ELR (cell line): ENCODE results near the gene PRR29.
A peak's percentile ranks its signal among the peaks of the same experiment; 100 is the strongest.
"Not testable (repeated sequence)": the region's sequence is repeated elsewhere in the genome, so short reads cannot be mapped to it uniquely, and the experiment has no call there.

Source experiments
- DNase-seq: peaks from one replicate; pipeline ENCODE4 v3.0.0-alpha.2; 2015; ENCODE audit warnings: low read depth

Gene PRR29

DNA sequence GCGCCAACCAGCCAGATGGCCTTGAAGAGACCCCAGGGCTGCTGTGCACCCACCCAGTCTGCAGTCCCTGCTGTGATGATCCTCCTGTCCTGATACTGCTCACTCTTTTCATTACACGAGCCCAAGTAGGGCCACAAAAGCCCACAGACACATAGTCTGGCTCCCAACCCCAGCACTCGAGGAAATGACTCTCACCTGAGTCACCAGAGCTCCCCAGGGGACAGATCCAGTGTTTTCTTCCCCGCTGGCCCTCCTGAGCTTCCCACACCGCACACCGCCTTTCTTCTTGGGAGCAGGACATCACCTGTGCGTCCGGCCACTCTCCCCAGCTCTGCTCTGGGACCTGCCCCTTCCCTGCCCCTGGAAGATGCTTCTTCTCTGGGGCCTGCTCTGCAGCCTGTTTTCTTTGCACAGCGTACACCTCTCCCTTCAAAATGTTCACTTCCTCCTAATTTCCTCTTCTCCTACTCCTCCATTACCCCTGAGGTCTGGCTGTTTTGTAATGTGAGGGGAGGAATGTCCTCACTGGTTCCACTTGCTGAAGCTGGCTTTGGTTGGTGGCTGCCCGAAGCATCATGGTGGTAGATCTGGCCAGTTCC, 23.5 kb upstream of the PRR29 start:
- peak; percentile 89 for DNase-seq

GRCh38 chr17:63975541-63976092, 22.5 kb upstream of the PRR29 start:
- no peak for DNase-seq

DNA sequence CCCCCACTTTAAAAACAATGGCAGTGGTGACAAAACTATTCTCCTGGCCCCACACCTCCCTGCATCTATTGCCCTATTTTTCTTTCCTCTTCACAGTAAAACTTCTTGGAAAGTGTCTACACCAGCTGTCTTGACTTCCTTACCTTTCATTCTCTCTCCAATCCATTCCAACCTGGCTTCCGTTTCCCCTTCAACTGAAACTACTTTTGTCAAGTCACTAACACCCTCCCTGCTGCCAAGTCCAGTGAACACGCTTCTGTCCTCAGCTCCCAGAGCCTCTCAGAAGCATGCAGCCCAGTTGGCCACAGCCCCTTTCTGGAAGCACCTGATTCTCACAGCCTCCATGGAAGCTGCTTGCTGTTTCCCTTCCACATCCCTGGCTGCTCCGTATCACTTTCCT, 21.4 kb upstream of the PRR29 start:
- no peak for DNase-seq

DNA sequence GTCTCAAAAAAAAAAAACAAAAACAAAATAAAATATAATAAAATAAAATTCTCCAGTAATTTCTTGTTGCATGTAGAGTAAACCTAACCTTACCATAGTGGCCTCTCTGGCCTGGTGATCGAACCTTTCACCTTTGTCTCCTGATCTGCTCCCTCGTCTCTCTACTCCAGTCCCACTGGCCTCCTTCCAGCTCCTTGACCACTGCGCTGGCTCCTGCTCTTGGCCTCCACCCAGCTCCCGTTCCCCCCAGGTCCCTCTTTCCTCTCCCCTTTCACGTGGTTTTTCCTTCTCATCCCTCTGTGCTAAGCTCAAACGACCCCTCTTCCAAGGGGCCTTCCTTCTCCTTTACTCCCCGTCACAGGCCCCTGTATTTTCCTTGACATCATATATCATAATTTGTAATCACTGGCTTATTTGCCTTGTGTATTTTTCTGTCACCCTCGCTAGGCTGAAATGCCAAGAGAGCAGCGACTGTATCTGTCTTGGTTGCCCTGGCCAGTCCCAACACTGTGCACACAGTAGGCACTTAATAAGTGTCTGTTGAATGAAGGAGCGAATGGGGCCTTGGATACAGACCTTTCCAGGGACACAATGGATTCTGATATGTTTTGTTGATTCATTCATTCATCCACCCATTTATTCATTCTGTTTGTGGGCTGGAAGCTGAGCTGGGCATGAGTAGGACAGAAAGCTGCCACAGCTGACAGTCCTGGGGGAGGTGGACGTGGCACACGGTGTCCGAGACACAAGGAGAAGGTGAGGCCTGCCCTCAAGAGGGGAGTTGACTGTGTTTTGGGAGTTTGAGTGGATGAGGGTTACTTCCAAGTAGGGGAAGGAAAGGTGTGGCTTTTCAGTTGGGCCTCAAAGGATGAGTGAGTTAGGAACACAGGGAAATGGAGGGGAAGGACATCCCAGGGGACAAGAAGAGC, 19.6 kb upstream of the PRR29 start:
- DNase-seq, result no peak

- not testable (repeated sequence) for DNase-seq
These were observed 15.5 kb upstream of the PRR29 start for GRCh38 chr17:63982641-63983040.

GRCh38 chr17:63983320-63983719, 14.8 kb upstream of the PRR29 start:
- DNase-seq, result no peak

DNA sequence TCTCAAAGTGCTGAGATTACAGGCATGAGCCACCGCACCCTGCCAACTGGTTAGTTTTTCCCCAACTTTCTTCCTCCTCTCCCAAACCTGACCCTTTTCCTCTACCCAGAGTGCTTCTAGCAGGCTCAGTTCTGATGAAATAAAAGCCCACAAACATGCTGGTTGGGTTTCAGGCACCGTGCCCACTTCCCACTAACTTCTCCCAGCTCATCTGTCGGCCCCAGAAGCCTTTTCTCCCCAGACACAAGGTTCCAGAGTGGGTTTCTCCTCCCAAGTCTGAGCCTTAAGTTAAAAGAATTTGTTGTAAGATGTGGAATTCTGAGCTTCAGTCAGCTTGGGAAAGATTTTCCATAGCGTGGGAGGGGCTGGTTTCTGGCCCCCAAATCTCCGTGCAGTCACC, 13.9 kb upstream of the PRR29 start:
- no peak for DNase-seq

- DNase-seq, result peak; percentile 92
These were observed 13.3 kb upstream of the PRR29 start for GRCh38 chr17:63984651-63985386.

- peak; percentile 24 for DNase-seq
These were observed 12.6 kb upstream of the PRR29 start for GRCh38 chr17:63985387-63986140.

DNA sequence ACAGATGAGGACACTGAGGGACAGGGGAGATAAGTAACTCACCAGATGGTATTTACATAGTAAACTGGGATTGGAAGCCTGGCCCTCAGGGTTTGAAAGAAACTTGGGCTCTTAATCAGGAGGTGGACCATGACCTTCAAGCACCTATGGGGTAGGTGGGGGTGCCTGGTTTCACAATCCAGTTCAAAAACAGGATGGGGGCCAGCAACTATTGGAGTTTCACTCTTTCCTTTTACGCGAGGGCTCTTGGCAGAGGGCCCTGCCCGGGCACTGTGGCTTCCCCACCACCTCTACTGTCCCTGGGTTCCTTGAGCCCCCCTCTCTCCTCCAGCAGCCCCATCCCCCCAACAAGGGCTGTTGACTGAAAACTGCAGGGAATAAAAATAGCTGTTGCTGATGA, 11.3 kb upstream of the PRR29 start:
- DNase-seq, result no peak

DNA sequence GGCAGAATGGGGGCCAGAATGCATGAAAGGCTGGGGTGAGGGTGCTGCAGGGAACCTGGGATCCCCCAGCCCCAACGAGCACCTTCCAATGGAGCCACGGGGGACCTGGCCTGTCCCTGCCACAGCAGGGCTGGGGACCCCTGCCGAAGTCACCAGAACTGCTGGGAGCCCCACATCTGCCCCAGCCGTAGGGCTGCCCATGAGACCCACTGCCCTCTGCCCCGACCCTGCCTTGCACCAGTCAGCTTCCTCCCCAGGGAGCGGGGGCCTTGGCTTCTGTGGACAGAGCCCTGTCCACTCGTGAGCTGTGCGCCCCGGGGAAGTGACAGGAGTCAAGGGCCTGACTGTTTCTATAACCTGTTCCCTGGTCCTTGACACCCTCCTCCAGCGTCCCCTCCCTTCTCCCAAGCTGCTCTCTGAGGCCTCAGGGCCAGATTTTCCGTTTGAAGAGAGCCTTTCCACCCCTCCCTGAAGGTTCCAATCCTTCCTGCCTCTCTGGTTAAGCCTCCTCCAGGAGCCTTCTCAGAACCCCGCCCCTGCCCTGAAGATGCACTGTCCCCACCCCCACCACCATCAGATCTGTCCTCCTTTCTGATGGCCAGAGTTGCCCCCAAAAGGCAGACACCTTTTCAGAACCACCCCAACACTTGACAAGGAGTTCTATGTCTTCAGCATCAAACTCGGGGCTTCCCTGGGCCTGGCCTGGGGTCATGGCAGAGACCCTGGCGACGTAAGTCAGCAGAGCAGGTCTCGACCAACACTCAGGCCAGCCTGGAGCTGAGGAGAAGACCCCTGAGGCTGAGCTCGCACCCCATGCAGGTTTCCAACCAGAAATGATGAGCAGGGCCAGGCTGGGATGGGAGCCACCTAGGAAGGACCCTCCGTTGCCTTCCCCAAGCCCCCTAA, 10.7 kb upstream of the PRR29 start:
- no peak for DNase-seq

- DNase-seq, result no peak
These were observed 10.0 kb upstream of the PRR29 start for GRCh38 chr17:63988127-63988478.

DNA sequence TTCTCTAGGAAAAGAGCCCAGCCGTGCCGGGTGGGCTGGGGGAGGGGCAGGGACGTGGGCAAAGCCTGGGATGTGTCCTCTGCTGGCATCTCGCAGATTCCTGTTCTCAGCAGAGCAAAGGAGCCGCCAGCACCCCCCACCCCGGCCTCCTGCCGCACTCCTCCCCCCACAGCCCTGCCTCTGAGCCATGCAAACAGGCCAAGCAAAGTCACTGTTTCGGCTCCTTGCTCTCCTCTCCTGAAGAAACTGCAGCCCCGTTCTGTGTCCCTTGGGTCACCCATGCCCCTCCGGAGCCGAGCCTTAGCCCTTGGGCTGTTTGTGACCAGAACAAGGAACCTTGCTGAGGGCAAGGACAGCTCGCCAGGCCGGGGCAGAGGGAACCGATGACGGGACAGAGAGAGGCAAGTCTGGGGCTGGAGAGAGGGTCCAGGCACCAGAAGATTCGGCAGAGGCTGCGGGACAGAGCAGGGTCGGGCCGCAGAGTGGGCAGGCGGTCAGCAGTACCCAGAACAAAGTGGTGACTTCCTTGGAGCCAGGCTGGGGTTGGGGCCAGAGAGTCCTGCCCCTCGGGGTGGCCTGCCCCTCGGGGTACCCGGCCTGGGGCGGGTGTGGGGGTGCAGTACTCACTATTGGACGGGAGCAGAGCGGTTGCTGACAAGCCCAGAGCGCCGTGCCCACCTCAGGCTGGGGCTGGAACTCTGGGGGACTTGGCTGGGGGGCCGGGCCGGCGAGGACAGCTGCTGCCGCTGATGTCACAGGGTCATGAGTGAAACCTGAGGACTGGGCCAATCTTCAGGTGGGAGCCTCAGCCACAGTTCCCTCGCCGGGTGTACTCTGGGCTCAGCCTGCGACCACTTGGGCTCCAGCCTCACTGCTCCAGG, 9.2 kb upstream of the PRR29 start:
- no peak for DNase-seq

DNA sequence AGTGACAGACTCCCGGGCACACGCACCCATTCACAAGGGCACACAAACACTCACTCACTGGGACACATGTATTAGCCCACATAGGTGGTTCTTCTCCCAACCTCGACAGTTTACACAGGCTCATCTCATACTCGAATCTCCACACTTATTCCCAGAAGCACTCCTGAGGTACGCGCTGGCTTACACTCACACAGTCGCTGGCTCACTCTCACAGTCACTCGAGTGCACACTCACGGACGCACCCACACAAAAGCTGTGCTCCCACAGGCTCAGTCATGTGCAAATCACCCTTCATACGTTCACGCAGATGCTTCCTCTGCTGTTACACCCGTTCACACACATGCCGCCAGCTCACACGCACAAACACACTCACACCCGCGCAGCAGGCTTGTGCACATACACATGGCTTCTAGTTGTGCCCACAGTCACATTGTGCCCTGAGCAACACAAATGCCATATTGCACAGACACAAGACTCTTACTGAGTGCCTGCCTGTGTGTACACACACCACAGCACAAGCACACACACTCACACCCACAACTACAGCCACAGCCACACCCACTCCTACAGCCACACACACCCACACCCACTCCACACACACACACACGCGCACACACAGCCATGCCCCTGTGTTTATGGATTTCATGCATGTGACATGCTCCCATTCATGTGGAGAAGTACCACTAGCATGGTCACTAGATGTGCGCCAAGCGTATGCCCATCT, 8.4 kb upstream of the PRR29 start:
- DNase-seq, result no peak

DNA sequence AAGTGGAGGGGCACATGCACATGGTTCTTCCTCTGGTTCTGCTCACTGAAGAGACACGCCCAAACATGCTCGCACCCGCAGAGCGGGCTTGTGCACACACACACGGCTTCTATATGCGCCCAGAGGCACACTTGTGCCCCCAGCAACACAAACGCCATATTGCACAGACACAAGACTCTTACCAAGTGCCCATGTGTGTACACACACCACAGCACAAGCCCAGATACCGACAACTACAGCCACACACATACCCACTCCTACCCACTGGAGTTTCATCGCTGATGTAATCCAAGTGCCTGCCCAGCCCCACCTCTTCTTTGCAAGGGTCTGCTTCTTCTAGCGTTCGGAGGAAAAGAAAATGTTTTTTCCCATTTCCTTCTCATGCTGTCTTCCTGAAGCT, 6.5 kb upstream of the PRR29 start:
- no peak for DNase-seq

- no peak for DNase-seq
These were observed 4.7 kb upstream of the PRR29 start for GRCh38 chr17:63993368-63993985.

- no peak for DNase-seq
These were observed 2.5 kb upstream of the PRR29 start for GRCh38 chr17:63995626-63996025.

DNA sequence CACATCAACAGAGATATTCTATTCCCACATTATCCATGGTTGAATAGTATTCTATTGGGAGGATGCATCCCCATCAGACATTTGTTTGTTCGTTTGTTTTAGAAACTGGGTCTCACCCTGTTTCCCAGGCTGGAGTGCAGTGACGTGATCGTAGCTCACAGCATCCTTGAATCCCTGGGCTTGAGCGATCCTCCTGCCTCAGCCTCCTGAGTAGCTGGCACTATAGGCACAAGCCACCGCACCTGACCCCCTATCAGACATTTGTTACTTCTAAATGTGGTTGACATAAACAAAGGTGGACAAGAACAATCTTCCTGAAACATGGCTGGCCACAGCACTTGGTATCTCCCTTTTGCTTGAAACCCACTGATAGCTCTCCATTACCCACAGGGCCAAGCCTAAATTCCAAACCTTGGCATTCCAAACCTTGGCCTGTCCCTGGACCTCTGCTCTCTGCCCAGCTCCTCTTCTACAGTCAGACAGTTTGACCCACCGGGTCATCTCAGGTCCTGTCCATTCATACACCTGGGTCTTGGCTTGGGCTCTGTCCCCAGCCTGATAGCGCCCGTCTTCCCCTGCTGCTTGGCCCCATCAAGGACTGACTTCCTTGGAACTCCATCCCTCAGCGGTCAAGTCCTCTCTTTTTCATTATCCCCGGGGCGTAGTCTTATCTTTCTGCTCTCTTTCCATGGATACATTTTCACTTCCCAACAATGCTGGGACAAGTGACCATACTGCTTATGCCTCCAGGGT, 1.5 kb upstream of the PRR29 start:
- no peak for DNase-seq
